A673 (cell line): ENCODE measurements around the gene TOP3B. TPM values are rescaled to one million over a fixed set of nuclear protein-coding genes. Genes with fewer than 3 reads are reported as not detected.

Experiments
- BruUV-seq: library from RNA; stranded (reverse); fragments of 400-500 nt; replicated peaks from 2 replicates; lab custom pipeline; 2021; lab: Mats Ljungman, UMichigan
- CTCF ChIA-PET: fragments of 300-600 bp; sonication (Branson Sonifier 250); formaldehyde crosslinking; loops from one replicate; lab custom pipeline; 2022; ENCODE audit warnings: antibody characterized with exemption; lab: Charles Lee
- POLR2A ChIA-PET: fragments of 300-600 bp; sonication (Branson Sonifier 250); formaldehyde crosslinking; loops from one replicate; lab custom pipeline; 2022; ENCODE audit warnings: antibody characterized with exemption; ENCODE audit not compliant: low non-redundant PET; lab: Charles Lee
- DNase-seq: peaks from one replicate; pipeline ENCODE4 v3.0.0-alpha.2; 2015; ENCODE audit warnings: low spot score
- H3K27ac ChIP-seq: fragments of 200-600 bp; sonication (generic); 2 replicates; pipeline ENCODE4 v1.5.1; 2016; ENCODE audit warnings: mixed run types, low read depth, mild to moderate bottlenecking, mixed read lengths, antibody characterized with exemption, low read length; ENCODE audit not compliant: poor library complexity, severe bottlenecking
- H3K27me3 ChIP-seq: fragments of 200-600 bp; sonication (generic); replicated peaks from 2 replicates; pipeline ENCODE4 v1.6.1; 2017; ENCODE audit warnings: mixed run types, low read depth, mild to moderate bottlenecking, mixed read lengths, antibody characterized with exemption, low read length; ENCODE audit not compliant: insufficient read depth, poor library complexity
- H3K36me3 ChIP-seq: fragments of 200-600 bp; sonication (generic); 2 replicates; pipeline ENCODE4 v1.6.1; 2016; ENCODE audit warnings: mixed run types, mild to moderate bottlenecking, mixed read lengths, antibody characterized with exemption, low read length; ENCODE audit not compliant: insufficient read depth, poor library complexity, severe bottlenecking
- H3K4me1 ChIP-seq: fragments of 200-600 bp; sonication (generic); 2 replicates; pipeline ENCODE4 v1.6.1; 2017; ENCODE audit warnings: mixed run types, mild to moderate bottlenecking, mixed read lengths, antibody characterized with exemption, low read length; ENCODE audit not compliant: insufficient read depth, poor library complexity, severe bottlenecking
- H3K4me3 ChIP-seq: fragments of 200-600 bp; sonication (generic); 2 replicates; pipeline ENCODE4 v1.5.1; 2016; ENCODE audit warnings: low read depth, mixed run types, mild to moderate bottlenecking, mixed read lengths, low read length; ENCODE audit not compliant: poor library complexity, severe bottlenecking
- H3K9me3 ChIP-seq: fragments of 200-600 bp; sonication (generic); 2 replicates; pipeline ENCODE4 v1.6.1; 2016; ENCODE audit warnings: mixed run types, low read depth, mild to moderate bottlenecking, mixed read lengths, antibody characterized with exemption, low read length; ENCODE audit not compliant: poor library complexity, severe bottlenecking
- CTCF ChIP-seq: fragments of 300-800, 200-600 bp; sonication (generic); conservative IDR thresholded peaks from 2 replicates; pipeline ENCODE4 v1.5.1; 2017; ENCODE audit warnings: low read depth, mild to moderate bottlenecking, antibody characterized with exemption, low read length, moderate library complexity, mixed read lengths
- EZH2 ChIP-seq: fragments of 200-600 bp; sonication (generic); IDR thresholded peaks from 2 replicates; pipeline ENCODE4 v1.6.1; 2017; ENCODE audit warnings: borderline replicate concordance, low read depth, mild to moderate bottlenecking, mixed read lengths, antibody characterized with exemption, low read length; ENCODE audit not compliant: poor library complexity, severe bottlenecking
- intact Hi-C: fragments of 100-400 bp; cut with micrococcal nuclease; formaldehyde crosslinking; loops from one replicate; pipeline ENCODE4 v1.10.0; 2022; ENCODE audit not compliant: unreplicated experiment
- total RNA-seq: library from RNA; stranded (reverse); gene quantifications from 2 replicates; pipeline ENCODE4 v1.2.3, GENCODE V29; 2021

The TOP3B gene
- total RNA-seq, 1 experiment from 2014 or later = 60.2 TPM

GRCh38 chr22:21970037-21970799 is 12.4 kb downstream of the TOP3B start:
- H3K4me3 ChIP-seq = no peak overlapping the region
- H3K36me3 ChIP-seq = peaks cover 69% of the 10 kb centered on the region
- H3K27me3 ChIP-seq = no peaks in the 10 kb centered on the region
- intact Hi-C loops = no loop called here
- DNase-seq = no peak
- BruUV-seq = no TSS peak
- H3K27ac ChIP-seq = peak overlapping the region; percentile 23
- ChIA-PET CTCF (interaction anchor here (0.6 kb wide), 1 partner anchor 90 kb away, joined by 3 read pairs; no protein-coding TSS in a partner anchor), POLR2A (no interaction called here)
- H3K4me1 ChIP-seq = no peaks in the 10 kb centered on the region
- no peaks in the 10 kb centered on the region for H3K9me3 ChIP-seq
- TF ChIP-seq CTCF (no peak), EZH2 (no peak)

- POLR2A ChIA-PET = no interaction called here
- no peak for DNase-seq
- H3K9me3 ChIP-seq = no peaks in the 10 kb centered on the region
- no peaks in the 10 kb centered on the region for H3K27me3 ChIP-seq
- H3K27ac ChIP-seq = no peak overlapping the region
- intact Hi-C loops = no loop called here
- CTCF ChIA-PET = no interaction called here
- no peaks in the 10 kb centered on the region for H3K4me1 ChIP-seq
- no TSS peak for BruUV-seq
- TF ChIP-seq CTCF (no peak), EZH2 (no peak)
- H3K36me3 ChIP-seq = peaks cover 72% of the 10 kb centered on the region
- H3K4me3 ChIP-seq = no peak overlapping the region
Measured at GRCh38 chr22:21968452-21969129, 14.0 kb downstream of the TOP3B start.

DNA sequence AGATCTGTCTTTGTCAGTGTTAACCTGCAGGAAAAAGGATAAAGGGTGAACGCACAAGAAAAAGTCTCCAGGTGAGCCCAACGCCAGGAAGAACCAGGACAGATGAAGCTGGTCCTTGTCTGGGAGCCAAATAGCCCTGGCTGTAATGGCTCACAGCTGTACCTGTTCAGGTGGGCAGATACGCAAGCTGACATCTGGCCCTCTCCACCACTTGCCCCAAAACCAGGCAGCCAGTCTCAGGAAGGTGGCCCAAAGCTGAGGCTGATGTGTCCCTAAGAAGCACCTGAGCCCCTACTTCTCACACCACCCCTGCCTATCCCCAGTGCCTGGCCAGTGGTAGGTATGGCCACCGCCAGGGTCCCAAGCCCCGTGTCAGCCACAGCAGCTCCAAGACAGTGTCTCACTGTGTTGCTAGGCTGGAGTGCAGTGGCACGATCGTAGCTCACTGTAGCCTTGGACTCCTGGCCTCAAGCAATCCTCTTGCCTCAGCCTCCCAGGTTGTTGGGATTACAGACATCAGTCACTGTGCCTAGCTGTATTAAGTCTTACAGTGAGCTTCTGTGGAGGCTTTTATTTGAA is 14.8 kb downstream of the TOP3B start:
- Histone ChIP-seq H3K4me1 (no peaks in the 10 kb centered on the region), H3K9me3 (no peaks in the 10 kb centered on the region), H3K27ac (no peak overlapping the region), H3K27me3 (no peaks in the 10 kb centered on the region), H3K36me3 (peaks cover 72% of the 10 kb centered on the region), H3K4me3 (no peak overlapping the region)
- no peak for DNase-seq
- intact Hi-C loops = no loop called here
- CTCF ChIA-PET = no interaction called here
- no TSS peak for BruUV-seq
- TF ChIP-seq CTCF (no peak), EZH2 (no peak)
- POLR2A ChIA-PET = no interaction called here
